NT2/D1 (cell line): ENCODE results near the gene PARM1.

ENCODE experiments used
- DNase-seq: peaks from one replicate; pipeline ENCODE4 v3.0.0-alpha.2; 2011; ENCODE audit warnings: low read depth, low spot score
- H3K27me3 ChIP-seq: 2 replicates; pipeline ENCODE4 v1.6.0; 2011; ENCODE audit warnings: mild to moderate bottlenecking; ENCODE audit not compliant: insufficient read length, insufficient read depth
- H3K36me3 ChIP-seq: 2 replicates; pipeline ENCODE4 v1.6.1; 2011; ENCODE audit warnings: mild to moderate bottlenecking, low read length, mixed read lengths; ENCODE audit not compliant: insufficient read depth, insufficient read length
- H3K4me1 ChIP-seq: 2 replicates; pipeline ENCODE4 v1.5.1; 2011; ENCODE audit not compliant: insufficient read depth, insufficient read length
- H3K4me3 ChIP-seq: 2 replicates; pipeline ENCODE4 v1.5.1; 2011; ENCODE audit warnings: low read depth; ENCODE audit not compliant: insufficient read length
- H3K9ac ChIP-seq: 2 replicates; pipeline ENCODE4 v1.6.0; 2011; ENCODE audit warnings: low read depth; ENCODE audit not compliant: insufficient read length
- H3K9me3 ChIP-seq: 2 replicates; pipeline ENCODE4 v1.5.1; 2011; ENCODE audit warnings: mild to moderate bottlenecking, low read length; ENCODE audit not compliant: insufficient read depth
- SUZ12 ChIP-seq: IDR thresholded peaks from 2 replicates; pipeline ENCODE4 v1.6.1; 2011; ENCODE audit not compliant: insufficient read length, insufficient read depth; ENCODE audit errors: extremely low read depth
- YY1 ChIP-seq: IDR thresholded peaks from 2 replicates; pipeline ENCODE4 v1.6.1; 2011; ENCODE audit not compliant: insufficient read length, insufficient read depth
- ZNF274 ChIP-seq: IDR thresholded peaks from 2 replicates; pipeline ENCODE4 v1.6.1; 2011; ENCODE audit warnings: mild to moderate bottlenecking, low read depth, low read length

The PARM1 gene

GRCh38 chr4:74926007-74926406 lies 6.9 kb upstream of the PARM1 start:
- Histone ChIP-seq H3K9ac (no peak overlapping the region), H3K27me3 (no peaks in the 10 kb centered on the region), H3K9me3 (no peaks in the 10 kb centered on the region), H3K4me3 (no peak overlapping the region), H3K36me3 (no peaks in the 10 kb centered on the region), H3K4me1 (no peaks in the 10 kb centered on the region)
- DNase-seq = no peak
- no peak for TF ChIP-seq SUZ12
- no peak for TF ChIP-seq YY1
- TF ChIP-seq ZNF274 = no peak

DNA sequence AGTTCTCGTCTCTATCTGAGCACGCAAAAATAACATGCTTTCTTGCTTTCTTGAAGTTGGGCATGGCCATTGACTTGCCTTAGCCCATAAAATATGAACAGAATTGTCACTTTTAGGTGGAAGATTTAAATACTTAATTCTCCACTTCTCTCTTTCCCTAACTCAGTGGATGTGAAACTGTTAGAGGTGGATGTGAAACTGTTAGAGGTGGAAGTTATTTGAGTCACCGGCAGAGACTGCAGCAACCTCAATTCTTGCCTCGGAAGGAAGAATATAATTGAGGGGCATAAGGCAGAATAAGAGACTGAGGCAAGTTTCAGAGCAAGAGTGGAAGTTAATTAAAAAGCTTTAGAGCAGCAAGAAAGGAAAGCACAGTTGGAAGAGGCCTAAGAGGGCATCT lies 2.8 kb upstream of the PARM1 start:
- Histone ChIP-seq H3K9ac (no peak overlapping the region), H3K36me3 (no peaks in the 10 kb centered on the region), H3K4me3 (no peak overlapping the region), H3K27me3 (peaks cover 22% of the 10 kb centered on the region), H3K9me3 (no peaks in the 10 kb centered on the region), H3K4me1 (no peaks in the 10 kb centered on the region)
- no peak for DNase-seq
- TF ChIP-seq YY1 = no peak
- no peak for TF ChIP-seq SUZ12
- TF ChIP-seq ZNF274 = no peak

GRCh38 chr4:74931376-74931775 lies 1.5 kb upstream of the PARM1 start:
- Histone ChIP-seq H3K27me3 (peaks cover 33% of the 10 kb centered on the region), H3K9me3 (no peaks in the 10 kb centered on the region), H3K4me1 (no peaks in the 10 kb centered on the region), H3K36me3 (no peaks in the 10 kb centered on the region), H3K9ac (no peak overlapping the region), H3K4me3 (no peak overlapping the region)
- no peak for DNase-seq
- no peak for TF ChIP-seq SUZ12
- no peak for TF ChIP-seq ZNF274
- TF ChIP-seq YY1 = no peak

DNA sequence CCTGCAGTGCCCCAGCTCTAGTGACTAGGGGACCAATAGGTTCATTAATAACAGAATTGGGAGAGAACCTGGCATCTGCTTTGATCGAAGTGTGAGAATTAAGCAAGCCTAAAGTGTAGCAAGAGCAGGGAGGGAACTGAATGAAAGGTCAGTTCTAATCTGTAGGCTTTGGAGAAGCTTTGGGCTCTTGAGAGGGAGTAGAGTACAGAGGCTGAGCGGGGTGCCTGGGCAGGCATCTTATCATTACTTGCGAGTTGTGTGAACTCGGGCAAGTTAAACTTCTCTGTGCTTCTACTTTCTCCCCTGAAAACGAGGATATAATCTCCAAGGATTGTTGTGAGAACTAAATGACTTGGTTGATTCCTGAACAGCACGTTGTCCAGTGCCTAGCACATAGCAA lies 906 bp upstream of the PARM1 start:
- H3K4me1 ChIP-seq = no peaks in the 10 kb centered on the region
- no peak for DNase-seq
- H3K36me3 ChIP-seq = no peaks in the 10 kb centered on the region
- H3K4me3 ChIP-seq = no peak overlapping the region
- TF ChIP-seq SUZ12 (no peak), ZNF274 (no peak), YY1 (no peak)
- H3K27me3 ChIP-seq = peaks cover 33% of the 10 kb centered on the region
- H3K9me3 ChIP-seq = no peaks in the 10 kb centered on the region
- no peak overlapping the region for H3K9ac ChIP-seq

- TF ChIP-seq SUZ12 = peak; percentile 31
- TF ChIP-seq YY1 = no peak
- Histone ChIP-seq H3K9ac (peak overlapping the region; percentile 56), H3K4me3 (peak overlapping the region; percentile 62), H3K4me1 (no peaks in the 10 kb centered on the region), H3K9me3 (no peaks in the 10 kb centered on the region), H3K27me3 (peaks cover 35% of the 10 kb centered on the region), H3K36me3 (no peaks in the 10 kb centered on the region)
- DNase-seq = no peak
Measured at GRCh38 chr4:74933562-74934015, 673 bp downstream of the PARM1 start.

GRCh38 chr4:74934016-74934831 lies 1.3 kb downstream of the PARM1 start:
- TF ChIP-seq SUZ12 = no peak
- no peak for TF ChIP-seq ZNF274
- TF ChIP-seq YY1 = no peak
- H3K9me3 ChIP-seq = no peaks in the 10 kb centered on the region
- no peak for DNase-seq
- H3K4me1 ChIP-seq = no peaks in the 10 kb centered on the region
- peak overlapping the region; percentile 62 for H3K4me3 ChIP-seq
- H3K36me3 ChIP-seq = no peaks in the 10 kb centered on the region
- H3K27me3 ChIP-seq = peaks cover 35% of the 10 kb centered on the region
- peak overlapping the region; percentile 56 for H3K9ac ChIP-seq

GRCh38 chr4:74934888-74935287 lies 2.0 kb downstream of the PARM1 start:
- H3K36me3 ChIP-seq = no peaks in the 10 kb centered on the region
- no peaks in the 10 kb centered on the region for H3K9me3 ChIP-seq
- no peak overlapping the region for H3K4me3 ChIP-seq
- no peak for TF ChIP-seq SUZ12
- TF ChIP-seq ZNF274 = no peak
- no peaks in the 10 kb centered on the region for H3K4me1 ChIP-seq
- no peak for DNase-seq
- H3K27me3 ChIP-seq = peaks cover 35% of the 10 kb centered on the region
- H3K9ac ChIP-seq = no peak overlapping the region

GRCh38 chr4:74941123-74941522 lies 8.2 kb downstream of the PARM1 start:
- Histone ChIP-seq H3K36me3 (no peaks in the 10 kb centered on the region), H3K9ac (no peak overlapping the region), H3K4me1 (no peaks in the 10 kb centered on the region), H3K9me3 (no peaks in the 10 kb centered on the region), H3K27me3 (peaks cover 3% of the 10 kb centered on the region), H3K4me3 (no peak overlapping the region)
- DNase-seq = no peak
- TF ChIP-seq YY1 = no peak
- TF ChIP-seq ZNF274 = no peak
- TF ChIP-seq SUZ12 = no peak
